ENCODE data around the gene GNB1L.

DNA sequence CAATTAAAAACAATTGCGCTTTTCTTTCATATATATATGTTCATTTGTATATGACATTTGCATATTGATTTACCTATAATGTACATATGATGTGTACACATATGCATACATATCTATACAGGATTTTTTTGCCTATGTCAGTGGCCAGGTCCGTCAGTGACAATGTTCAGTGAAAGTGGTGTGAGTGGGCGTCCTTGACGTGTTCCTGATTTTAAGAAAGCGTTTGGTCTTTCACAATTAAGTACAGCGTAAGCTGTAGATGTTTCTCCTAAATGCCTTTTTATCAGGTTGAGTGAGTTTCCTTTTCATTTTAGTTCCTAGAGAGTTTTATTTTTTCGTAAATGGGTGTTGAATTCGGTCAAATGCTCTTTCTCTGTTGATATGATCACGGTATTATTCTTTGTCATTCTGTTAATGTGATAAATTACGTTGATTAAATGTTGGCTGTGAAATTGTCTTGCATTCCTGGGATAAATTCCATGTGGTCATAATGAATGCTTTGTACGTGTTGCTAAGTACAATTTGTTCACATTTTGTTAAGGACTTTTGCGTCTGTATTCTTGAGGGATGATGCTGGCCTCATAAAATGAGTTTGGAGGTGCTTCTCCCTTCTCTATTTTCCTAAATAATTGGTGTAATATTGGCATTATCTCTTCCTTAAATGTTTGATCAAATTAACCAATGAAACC is 10.6 kb upstream of the GNB1L start:
- TF ChIP-seq EZH2 (IDR thresholded peaks at IDR 0.05) (no peak), POLR2AphosphoS5 (IDR thresholded peaks at IDR 0.05; ENCODE audit: borderline replicate concordance, low read depth, low read length) (no peak), FOXP2 (optimal IDR thresholded peaks at IDR 0.05; ENCODE audit: control extremely low read depth, extremely low read length, insufficient read depth) (no peak)

Data from SK-N-MC (cell line).